SK-N-SH (cell line): ENCODE results near the gene MEAK7.

ENCODE experiments used
- CTCF ChIP-seq: fragments of 200-600 bp; sonication (generic); IDR thresholded peaks from 2 replicates; pipeline ENCODE4 v1.6.1; 2017; ENCODE audit warnings: antibody characterized with exemption, mild to moderate bottlenecking, moderate library complexity
- EP300 ChIP-seq, 2 experiments: IDR thresholded peaks; 2 replicates each; pipeline versions ENCODE4 v1.4.0 to v1.6.1; 2012; ENCODE audit warnings: borderline replicate concordance in 1 of 2, low read depth in 1 of 2, low read length in 1 of 2
- FOSL2 ChIP-seq: IDR thresholded peaks from 2 replicates; pipeline ENCODE4 v1.4.0; 2012; ENCODE audit warnings: low read depth, mild to moderate bottlenecking, moderate library complexity, borderline replicate concordance
- IRF3 ChIP-seq: fragments of 150-350 bp; IDR thresholded peaks from 2 replicates; pipeline ENCODE4 v1.6.1; 2016; ENCODE audit warnings: mild to moderate bottlenecking, low read depth, low read length
- JUND ChIP-seq: IDR thresholded peaks from 2 replicates; pipeline ENCODE4 v1.4.0; 2012
- MAX ChIP-seq: IDR thresholded peaks from 2 replicates; pipeline ENCODE4 v1.4.0; 2012; ENCODE audit warnings: low read depth
- POLR2AphosphoS5 ChIP-seq: IDR thresholded peaks from 2 replicates; pipeline ENCODE4 v1.6.1; 2012; ENCODE audit warnings: low read depth, low read length
- REST ChIP-seq: IDR thresholded peaks from 2 replicates; pipeline ENCODE4 v1.6.1; 2012; ENCODE audit warnings: mild to moderate bottlenecking, low read depth, low read length, moderate library complexity
- RFX5 ChIP-seq: IDR thresholded peaks from 2 replicates; pipeline ENCODE4 v1.6.1; 2012; ENCODE audit warnings: mild to moderate bottlenecking, improper control_type of control experiment, low read length
- SIN3A ChIP-seq: IDR thresholded peaks from 2 replicates; pipeline ENCODE4 v1.6.1; 2012; ENCODE audit warnings: low read depth, mild to moderate bottlenecking, low read length, moderate library complexity, borderline replicate concordance
- TAF1 ChIP-seq: IDR thresholded peaks from 2 replicates; pipeline ENCODE4 v1.6.1; 2012; ENCODE audit warnings: low read depth, mild to moderate bottlenecking, low read length, moderate library complexity, borderline replicate concordance
- YY1 ChIP-seq: IDR thresholded peaks from 2 replicates; pipeline ENCODE4 v1.4.0; 2012; ENCODE audit warnings: low read depth, mild to moderate bottlenecking
- ZBTB33 ChIP-seq: IDR thresholded peaks from 2 replicates; pipeline ENCODE4 v1.4.0; 2012; ENCODE audit warnings: low read depth, borderline replicate concordance

GRCh38 chr16:84553873-84554399 is 49.5 kb upstream of the MEAK7 start:
- TF ChIP-seq CTCF (no peak), RFX5 (no peak), EP300 (IDR thresholded peaks at IDR 0.05; ENCODE audit: borderline replicate concordance in 1 of 2, low read depth in 1 of 2, low read length in 1 of 2) (no peak), ZBTB33 (no peak), JUND (no peak), FOSL2 (no peak), YY1 (no peak), SIN3A (no peak), TAF1 (no peak), MAX (no peak), REST (no peak), POLR2AphosphoS5 (no peak), IRF3 (no peak)
